Endothelial cell of umbilical vein (primary cell): Measurements from ENCODE around the gene NR4A1. TPM values are rescaled to one million over a fixed set of nuclear protein-coding genes. Genes with fewer than 3 reads are reported as not detected.

Experiments
- BruUV-seq: library from RNA; stranded (reverse); fragments of 400-500 nt; replicated peaks from 2 replicates; lab custom pipeline; 2021; lab: Mats Ljungman, UMichigan
- CTCF ChIA-PET: fragments of 300-600, 350-600 bp; sonication (Branson Sonifier 250); formaldehyde crosslinking; loops from one replicate; lab custom pipeline; 2021; ENCODE audit warnings: antibody characterized with exemption, inconsistent platforms; lab: Charles Lee
- POLR2A ChIA-PET: fragments of 300-600, 350-600 bp; sonication (Branson Sonifier 250); formaldehyde crosslinking; loops from one replicate; lab custom pipeline; 2021; ENCODE audit warnings: antibody characterized with exemption, inconsistent platforms; lab: Charles Lee
- DNase-seq: peaks from one replicate; pipeline ENCODE4 v3.0.0-alpha.2; 2011; ENCODE audit warnings: low read depth, low spot score
- FAIRE-seq: peaks from 2 replicates; lab custom pipeline; 2011; peaks lifted over from hg19 to GRCh38; lab: Jason Lieb, UNC
- H2AFZ ChIP-seq: 2 replicates; pipeline ENCODE4 v1.6.0; 2012; ENCODE audit warnings: low read depth, low read length, control low read depth, inconsistent platforms
- H3K27ac ChIP-seq: 2 replicates; pipeline ENCODE4 v1.5.1; 2011; ENCODE audit warnings: low read depth, mild to moderate bottlenecking, control low read depth, low read length, moderate library complexity; ENCODE audit not compliant: insufficient read depth
- H3K27me3 ChIP-seq, 2 experiments: 2 replicates each; pipeline versions ENCODE4 v1.6.0 to v1.6.1; 2011; ENCODE audit warnings: low read length in 2 of 2, mixed read lengths in 1 of 2; ENCODE audit not compliant: control insufficient read depth in 2 of 2, insufficient read depth in 2 of 2
- H3K36me3 ChIP-seq, 2 experiments: 2 replicates in 1 of 2; 3 replicates in 1 of 2; pipeline ENCODE4 v1.5.1; 2011; ENCODE audit warnings: low read length in 2 of 2, mild to moderate bottlenecking in 1 of 2, moderate library complexity in 1 of 2; ENCODE audit not compliant: control insufficient read depth in 2 of 2, insufficient read depth in 2 of 2; ENCODE audit errors: extremely low read depth in 1 of 2
- H3K4me1 ChIP-seq: 3 replicates; pipeline ENCODE4 v1.5.1; 2011; ENCODE audit warnings: mild to moderate bottlenecking, low read length; ENCODE audit not compliant: control insufficient read depth, insufficient read depth; ENCODE audit errors: extremely low read depth
- H3K4me2 ChIP-seq: 2 replicates; pipeline ENCODE4 v1.6.1; 2011; ENCODE audit warnings: low read length, control low read depth, mixed read lengths; ENCODE audit not compliant: insufficient read depth
- H3K4me3 ChIP-seq, 3 experiments: fragments of 200-600 bp in 1 of 3; sonication (generic), shearing (Covaris generic) in 1 of 3; replicated peaks in 1 of 3; 2 replicates each; pipeline ENCODE4 v1.5.1; 2011 to 2016; ENCODE audit warnings: control low read depth in 3 of 3, low read length in 3 of 3, mild to moderate bottlenecking in 2 of 3, inconsistent platforms in 1 of 3, low read depth in 1 of 3, moderate library complexity in 1 of 3; ENCODE audit not compliant: insufficient read depth in 1 of 3
- H3K79me2 ChIP-seq: 2 replicates; pipeline ENCODE4 v1.6.0; 2012; ENCODE audit warnings: low read length, inconsistent platforms; ENCODE audit not compliant: control insufficient read depth, insufficient read depth
- H3K9ac ChIP-seq: replicated peaks from 2 replicates; pipeline ENCODE3; 2011; ENCODE audit warnings: low read length, control low read depth; ENCODE audit not compliant: insufficient read depth; ENCODE audit errors: extremely low read depth
- H3K9me1 ChIP-seq: replicated peaks from 3 replicates; pipeline ENCODE4 v1.6.0; 2011; ENCODE audit warnings: mild to moderate bottlenecking, low read length; ENCODE audit not compliant: control insufficient read depth, insufficient read depth; ENCODE audit errors: extremely low read depth
- H3K9me3 ChIP-seq: replicated peaks from 2 replicates; pipeline ENCODE4 v1.5.1; 2012; ENCODE audit warnings: low read length, inconsistent platforms; ENCODE audit not compliant: control insufficient read depth, insufficient read depth
- H4K20me1 ChIP-seq: replicated peaks from 2 replicates; pipeline ENCODE3; 2011; ENCODE audit warnings: mild to moderate bottlenecking, low read length; ENCODE audit not compliant: control insufficient read depth, insufficient read depth; ENCODE audit errors: extremely low read depth
- EZH2 ChIP-seq: IDR thresholded peaks from 2 replicates; pipeline ENCODE4 v1.6.1; 2012; ENCODE audit warnings: borderline replicate concordance, low read depth, mild to moderate bottlenecking, moderate library complexity, low read length, inconsistent platforms; ENCODE audit not compliant: severe bottlenecking
- MYC ChIP-seq: IDR thresholded peaks from one replicate; pipeline ENCODE4 v1.6.1; 2011; ENCODE audit warnings: mild to moderate bottlenecking, low read depth, low read length
- dilution Hi-C: fragments of 300-500 bp; cut with MboI; formaldehyde crosslinking; loops from one replicate; pipeline ENCODE4 v1.15.0; 2019; ENCODE audit warnings: low sequenced_read_pairs; ENCODE audit not compliant: extremely low pct_ligation_motif_present
- intact Hi-C: fragments of 100-400 bp; cut with micrococcal nuclease; formaldehyde crosslinking; loops from one replicate; pipeline ENCODE4 v1.10.0; 2022
- polyA plus RNA-seq, 4 experiments: library from polyadenylated mRNA; depleted of rRNA in 3 of 4; stranded (reverse) in 3 of 4; unstranded in 1 of 4; fragments of >200 nt; gene quantifications; 2 replicates each; pipeline versions ENCODE4 v1.2.1 to v1.2.3, GENCODE V29; 2011 to 2012; ENCODE audit warnings: missing spikeins in 1 of 4
- total RNA-seq: library from RNA; stranded (reverse); gene quantifications from 2 replicates; pipeline ENCODE4 v1.2.3, GENCODE V29; 2021
- TF ChIP-seq, protein P1 (sequence below), 2 donors: IDR thresholded peaks; 1 replicate in 1 of 2; 2 replicates in 1 of 2; pipeline ENCODE4 v1.5.1; 2011; ENCODE audit warnings: low read length in 2 of 2, mild to moderate bottlenecking in 2 of 2, moderate library complexity in 2 of 2, control low read depth in 1 of 2, inconsistent platforms in 1 of 2, low read depth in 1 of 2; ENCODE audit not compliant: insufficient read depth in 1 of 2; ENCODE audit errors: extremely low read depth in 1 of 2

NR4A1 gene
- total and polyA plus RNA-seq, 2 donors (not counting 3 experiments of a cell fraction or from before 2014, with no cell fraction given) = 6.8 to 18.2 TPM

DNA sequence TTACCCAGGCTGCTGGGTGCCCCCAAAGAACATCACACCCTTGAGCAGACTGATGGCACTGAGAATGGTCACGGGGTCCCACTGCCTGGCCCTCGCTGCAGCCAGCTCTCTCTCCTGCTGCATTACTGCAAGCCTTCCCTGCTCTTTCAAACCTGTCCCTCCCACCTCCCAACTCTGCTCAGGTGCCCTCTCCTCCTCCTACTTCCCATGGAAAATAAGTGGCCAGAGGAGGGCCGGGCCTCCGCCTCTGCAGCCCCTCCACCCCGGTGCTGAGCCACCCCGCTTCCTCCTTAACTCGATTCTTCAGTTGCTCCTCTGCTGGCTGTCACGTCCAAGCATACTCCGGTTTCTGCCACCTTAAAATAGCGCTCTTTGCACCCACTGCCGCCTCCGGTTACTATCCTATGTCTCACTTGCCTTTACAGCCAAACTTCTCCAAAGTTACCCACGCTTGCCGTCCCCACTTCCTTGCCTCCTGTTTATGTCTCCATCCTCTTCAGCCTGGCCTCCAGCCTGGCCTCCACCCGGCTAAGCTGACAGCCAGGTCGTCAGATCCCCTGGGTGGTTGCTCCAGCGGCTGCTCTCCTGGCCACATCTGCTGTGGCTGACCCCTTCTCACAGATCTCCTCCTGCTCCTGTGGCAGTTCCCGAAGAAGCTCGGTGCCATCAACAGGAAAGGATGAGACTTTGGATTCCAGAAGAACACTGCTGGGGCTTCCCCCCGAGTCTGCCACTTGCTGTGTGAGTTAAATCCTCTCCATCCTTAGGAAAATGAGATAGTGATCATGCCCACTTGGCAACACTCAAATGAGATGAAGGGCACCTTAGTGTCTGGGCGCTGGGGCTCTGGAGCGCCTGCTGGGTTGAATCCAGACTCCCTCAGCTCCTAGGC, 35.9 kb downstream of the NR4A1 start:
- no peaks in the 10 kb centered on the region for H3K9me3 ChIP-seq
- no peak for FAIRE-seq
- dilution Hi-C loops = no loop called here

More for the DNA sequence above, 35.9 kb downstream of the NR4A1 start:
- peaks cover 14 to 17% of the 10 kb centered on the region in 2 experiments for H3K27me3 ChIP-seq
- TF ChIP-seq MYC (no peak), EZH2 (no peak)
- TF ChIP-seq, protein P1, sequence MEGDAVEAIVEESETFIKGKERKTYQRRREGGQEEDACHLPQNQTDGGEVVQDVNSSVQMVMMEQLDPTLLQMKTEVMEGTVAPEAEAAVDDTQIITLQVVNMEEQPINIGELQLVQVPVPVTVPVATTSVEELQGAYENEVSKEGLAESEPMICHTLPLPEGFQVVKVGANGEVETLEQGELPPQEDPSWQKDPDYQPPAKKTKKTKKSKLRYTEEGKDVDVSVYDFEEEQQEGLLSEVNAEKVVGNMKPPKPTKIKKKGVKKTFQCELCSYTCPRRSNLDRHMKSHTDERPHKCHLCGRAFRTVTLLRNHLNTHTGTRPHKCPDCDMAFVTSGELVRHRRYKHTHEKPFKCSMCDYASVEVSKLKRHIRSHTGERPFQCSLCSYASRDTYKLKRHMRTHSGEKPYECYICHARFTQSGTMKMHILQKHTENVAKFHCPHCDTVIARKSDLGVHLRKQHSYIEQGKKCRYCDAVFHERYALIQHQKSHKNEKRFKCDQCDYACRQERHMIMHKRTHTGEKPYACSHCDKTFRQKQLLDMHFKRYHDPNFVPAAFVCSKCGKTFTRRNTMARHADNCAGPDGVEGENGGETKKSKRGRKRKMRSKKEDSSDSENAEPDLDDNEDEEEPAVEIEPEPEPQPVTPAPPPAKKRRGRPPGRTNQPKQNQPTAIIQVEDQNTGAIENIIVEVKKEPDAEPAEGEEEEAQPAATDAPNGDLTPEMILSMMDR (IDR thresholded peaks at IDR 0.05; ENCODE audit: extremely low read depth in 1 of 2, insufficient read depth in 1 of 2, low read depth in 1 of 2, low read length in 2 of 2) = no peak
- ChIA-PET POLR2A (no interaction called here), CTCF (interaction anchor here (12.8 kb wide), 1 partner anchor 61 kb away, joined by 452 read pairs; no protein-coding TSS in a partner anchor)
- no peak overlapping the region for H2AFZ ChIP-seq
- no peak overlapping the region for H3K27ac ChIP-seq
- H3K4me3 ChIP-seq = no peak overlapping the region
- no peaks in the 10 kb centered on the region for H3K4me1 ChIP-seq
- intact Hi-C loops = no loop called here
- H3K36me3 ChIP-seq = no peaks in the 10 kb centered on the region
- H4K20me1 ChIP-seq = no peaks in the 10 kb centered on the region
- no peak for DNase-seq
- no peaks in the 10 kb centered on the region for H3K79me2 ChIP-seq
- no TSS peak for BruUV-seq
- H3K9me1 ChIP-seq = no peaks in the 10 kb centered on the region
- no peak overlapping the region for H3K4me2 ChIP-seq
- no peak overlapping the region for H3K9ac ChIP-seq
